Liver (tissue), 3 donors: ENCODE results near the gene PIAS4.

Experiments used
- ATF3 ChIP-seq: IDR thresholded peaks from 2 replicates; pipeline ENCODE4 v1.6.1; 2016; ENCODE audit warnings: antibody characterized with exemption
- CTCF ChIP-seq: fragments of 150-350 bp; IDR thresholded peaks from 2 replicates; pipeline ENCODE4 v1.5.1; 2017; ENCODE audit warnings: improper control_type of control experiment, low read depth, low read length; ENCODE audit not compliant: missing input control
- EGR1 ChIP-seq, 2 donors: IDR thresholded peaks; 2 replicates each; pipeline ENCODE4 v1.6.1; 2016 to 2018; ENCODE audit warnings: antibody characterized with exemption in 2 of 2, low read depth in 2 of 2
- FOXA1 ChIP-seq: IDR thresholded peaks from 2 replicates; pipeline ENCODE4 v1.6.1; 2016; ENCODE audit warnings: antibody characterized with exemption
- FOXA2 ChIP-seq: IDR thresholded peaks from 2 replicates; pipeline ENCODE4 v1.6.1; 2016; ENCODE audit warnings: antibody characterized with exemption
- GABPA ChIP-seq, 2 donors: IDR thresholded peaks in 1 of 2; conservative IDR thresholded peaks in 1 of 2; 2 replicates each; pipeline ENCODE4 v1.6.1; 2016; ENCODE audit warnings: antibody characterized with exemption in 2 of 2, mild to moderate bottlenecking in 1 of 2, moderate library complexity in 1 of 2
- JUND ChIP-seq, 2 donors: IDR thresholded peaks; 2 replicates each; pipeline ENCODE4 v1.6.1; 2016; ENCODE audit warnings: antibody characterized with exemption in 2 of 2
- MAX ChIP-seq: IDR thresholded peaks from 2 replicates; pipeline ENCODE4 v1.6.1; 2016; ENCODE audit warnings: antibody characterized with exemption
- RAD21 ChIP-seq, 2 donors: IDR thresholded peaks; 2 replicates each; pipeline ENCODE4 v1.6.1; 2016; ENCODE audit warnings: antibody characterized with exemption in 2 of 2, mild to moderate bottlenecking in 2 of 2
- REST ChIP-seq: IDR thresholded peaks from 2 replicates; pipeline ENCODE4 v1.6.1; 2016; ENCODE audit warnings: antibody characterized with exemption, mild to moderate bottlenecking
- SP1 ChIP-seq: IDR thresholded peaks from 2 replicates; pipeline ENCODE4 v1.6.1; 2018; ENCODE audit warnings: antibody characterized with exemption, mild to moderate bottlenecking
- TAF1 ChIP-seq: conservative IDR thresholded peaks from 2 replicates; pipeline ENCODE4 v1.6.1; 2016; ENCODE audit warnings: antibody characterized with exemption, mild to moderate bottlenecking
- YY1 ChIP-seq: IDR thresholded peaks from 2 replicates; pipeline ENCODE4 v1.6.1; 2016; ENCODE audit warnings: antibody characterized with exemption, mild to moderate bottlenecking
- ZBTB33 ChIP-seq: IDR thresholded peaks from 2 replicates; pipeline ENCODE4 v1.6.1; 2016; ENCODE audit warnings: antibody characterized with exemption
- donor health status: healthy.
- donor health status: healthy.

- TF ChIP-seq CTCF, result no peak
- no peak for TF ChIP-seq ATF3
- no peak for TF ChIP-seq GABPA (IDR thresholded peaks at IDR 0.05 in 1 of 2, conservative IDR thresholded peaks at IDR 0.05 in 1 of 2)
- no peak for TF ChIP-seq EGR1 (IDR thresholded peaks at IDR 0.05; ENCODE audit: low read depth in 2 of 2)
- no peak for TF ChIP-seq REST
- no peak for TF ChIP-seq ZBTB33
- no peak for TF ChIP-seq YY1
- TF ChIP-seq JUND (IDR thresholded peaks at IDR 0.05), result no peak
- TF ChIP-seq SP1, result no peak
- TF ChIP-seq MAX, result no peak
- TF ChIP-seq RAD21 (IDR thresholded peaks at IDR 0.05), result no peak
- no peak for TF ChIP-seq TAF1
- TF ChIP-seq FOXA1, result no peak
- TF ChIP-seq FOXA2, result no peak
Measured at GRCh38 chr19:4062419-4063368, 55.2 kb downstream of the PIAS4 start.
